GM19193 (cell line): ENCODE results near the gene POLD2.

Experiments
- POLR2A ChIP-seq: IDR thresholded peaks from 4 replicates; pipeline ENCODE4 v1.6.1; 2011; ENCODE audit not compliant: insufficient read depth, insufficient read length; ENCODE audit errors: extremely low read depth

Gene POLD2

DNA sequence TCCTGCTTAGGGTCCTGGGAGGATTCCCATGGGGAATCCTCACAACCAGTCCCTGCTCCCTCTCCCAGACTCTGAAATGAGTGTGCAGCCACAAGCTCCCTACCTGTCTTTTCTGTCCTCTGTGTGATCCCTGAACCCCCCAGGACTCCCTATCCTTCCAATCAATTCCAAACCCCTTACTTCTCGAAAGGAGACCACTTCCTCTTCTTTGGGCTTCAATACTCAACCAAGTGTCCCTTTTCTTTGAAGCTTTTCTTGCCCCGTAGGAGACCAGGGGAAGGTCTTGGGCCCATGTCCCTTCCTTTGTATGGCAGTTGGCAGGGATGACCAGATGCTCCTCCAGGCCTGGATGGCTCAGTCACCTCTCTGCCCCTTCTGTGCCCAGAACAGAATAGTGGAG is 17.5 kb downstream of the POLD2 start:
- no peak for TF ChIP-seq POLR2A

DNA sequence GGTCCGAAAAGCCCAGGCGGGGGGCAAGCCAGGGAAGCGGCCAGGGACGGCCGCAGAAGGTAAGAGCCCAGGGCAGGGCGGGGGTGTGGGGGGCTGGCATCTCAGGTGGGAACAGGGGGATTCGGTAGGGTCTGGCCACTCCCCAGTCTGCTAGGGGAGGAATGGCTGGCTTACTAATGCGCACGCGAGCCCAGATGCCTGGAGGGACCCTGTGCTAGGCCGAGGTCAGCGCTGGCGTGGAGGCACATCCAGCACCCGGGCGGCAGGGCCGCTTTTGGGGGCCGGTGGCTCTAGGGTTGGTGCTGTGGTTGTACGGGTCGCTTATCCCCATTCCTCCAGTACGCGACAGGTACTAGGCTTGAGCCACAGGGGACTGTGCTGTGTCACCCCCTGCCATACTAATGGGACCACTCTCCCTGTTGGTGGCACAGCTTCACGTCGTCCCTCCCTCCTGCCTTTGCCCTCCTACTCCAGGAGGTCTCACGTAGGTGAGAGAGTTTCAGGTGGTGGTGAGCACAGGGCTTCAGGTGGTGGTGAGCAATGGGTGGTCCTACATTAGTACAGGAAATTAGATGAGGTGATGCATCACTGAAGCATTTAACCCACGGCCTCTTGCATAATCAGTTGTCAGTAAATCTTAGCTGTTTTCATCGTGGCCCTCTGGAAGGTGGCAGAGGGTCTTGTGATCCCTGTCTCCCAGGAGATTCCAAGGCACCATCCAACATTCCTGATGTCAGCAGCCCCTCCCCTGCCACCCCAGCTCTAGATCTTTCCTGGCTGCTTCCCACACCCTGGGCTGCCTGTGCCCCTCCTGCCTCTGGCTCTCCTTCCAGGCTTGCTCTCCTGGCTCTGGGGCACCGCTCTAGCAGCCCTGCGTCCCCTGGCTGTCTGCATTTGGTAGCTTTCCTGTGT is 18.2 kb downstream of the POLD2 start:
- TF ChIP-seq POLR2A, result no peak

DNA sequence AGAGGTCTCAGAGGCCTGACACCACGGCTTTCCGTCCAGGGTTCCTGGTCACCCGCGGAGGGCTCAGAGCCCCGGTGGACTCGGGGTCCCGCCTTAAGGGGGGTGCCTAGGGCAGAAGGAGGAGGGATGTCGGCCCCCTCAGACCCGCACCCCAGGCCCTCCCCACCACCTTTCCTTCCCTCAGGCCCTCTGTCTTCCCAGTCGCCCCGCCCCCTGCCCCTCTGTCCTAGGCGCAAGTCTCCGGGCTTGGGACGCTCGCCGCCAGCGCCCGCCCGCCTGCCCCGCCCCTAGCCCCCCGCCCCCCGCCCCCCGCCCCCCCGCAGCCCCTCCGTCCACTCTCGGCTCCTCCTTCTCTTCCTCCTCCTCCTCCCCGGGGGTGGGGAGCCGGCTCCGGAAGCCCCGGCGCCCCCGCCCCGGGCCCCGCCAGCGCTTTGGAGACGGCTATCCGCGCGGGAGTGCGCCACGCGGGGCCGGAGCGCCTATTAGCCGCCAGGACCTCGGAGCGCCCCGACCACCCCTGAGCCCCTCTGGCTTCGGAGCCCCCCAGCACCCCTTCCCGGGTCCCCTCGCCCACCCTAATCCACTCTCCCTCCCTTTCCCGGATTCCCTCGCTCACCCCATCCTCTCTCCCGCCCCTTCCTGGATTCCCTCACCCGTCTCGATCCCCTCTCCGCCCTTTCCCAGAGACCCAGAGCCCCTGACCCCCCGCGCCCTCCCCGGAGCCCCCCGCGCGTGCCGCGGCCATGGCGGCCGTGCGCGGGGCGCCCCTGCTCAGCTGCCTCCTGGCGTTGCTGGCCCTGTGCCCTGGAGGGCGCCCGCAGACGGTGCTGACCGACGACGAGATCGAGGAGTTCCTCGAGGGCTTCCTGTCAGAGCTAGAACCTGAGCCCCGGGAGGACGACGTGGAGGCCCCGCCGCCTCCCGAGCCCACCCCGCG is 19.2 kb downstream of the POLD2 start, which contains the start of gene AEBP1:
Gene AEBP1 (plus strand): TSS at position 423 of the 937 bp plus-strand sequence. CDS start 321 bp downstream, at position 744.
- no peak for TF ChIP-seq POLR2A

DNA sequence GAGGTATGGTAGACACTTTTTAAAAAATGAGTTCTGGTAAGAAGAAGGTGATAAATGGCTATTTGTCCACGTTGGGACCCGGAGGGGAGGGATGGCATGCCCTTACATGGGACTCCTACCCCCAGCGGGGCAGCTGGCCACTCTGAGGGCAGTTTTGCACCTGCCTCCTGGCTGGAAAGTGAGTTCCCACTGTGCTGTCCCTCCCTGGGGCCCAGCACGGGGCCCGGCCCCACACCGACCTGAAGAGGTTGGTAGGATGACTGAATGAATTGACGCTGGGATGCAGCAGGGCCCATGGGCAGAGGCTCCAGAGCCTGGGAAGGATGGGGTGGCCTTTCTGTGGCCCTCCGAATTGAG is 19.8 kb downstream of the POLD2 start:
- TF ChIP-seq POLR2A, result no peak

DNA sequence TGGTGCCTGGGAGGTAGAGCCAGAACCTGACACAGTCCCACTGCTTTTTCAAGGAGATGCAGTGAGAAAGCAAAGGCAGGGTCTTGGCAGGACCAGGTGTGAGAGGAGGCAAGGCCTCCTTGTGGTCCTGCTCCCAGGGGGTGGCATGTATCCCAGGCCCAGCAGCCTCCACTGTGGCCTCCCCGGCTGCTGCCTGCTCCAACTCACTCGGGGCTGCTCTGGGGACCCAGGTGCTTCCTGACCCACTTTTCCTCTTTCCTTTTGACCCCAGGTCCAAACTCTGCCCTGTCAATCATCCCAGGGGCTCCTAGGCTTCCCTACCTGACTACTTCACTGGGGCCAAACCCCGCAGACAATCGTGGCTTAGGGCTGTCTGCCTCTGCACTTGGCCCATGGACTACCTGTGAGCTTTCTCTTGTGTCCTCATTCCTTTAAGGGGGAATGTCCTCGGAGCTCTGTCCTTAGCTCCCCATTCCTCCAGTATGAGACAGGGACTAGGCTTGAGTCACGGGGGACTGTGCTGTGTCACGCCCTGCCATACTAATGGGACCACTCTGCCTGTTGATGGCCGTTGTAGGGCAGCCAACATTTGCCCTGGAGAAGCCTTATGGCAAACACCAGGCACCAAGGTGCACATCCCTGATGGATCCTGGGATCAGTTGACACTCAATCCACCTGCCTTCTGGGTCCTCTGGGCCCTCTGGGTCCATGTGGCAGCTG is 20.3 kb downstream of the POLD2 start:
- no peak for TF ChIP-seq POLR2A

DNA sequence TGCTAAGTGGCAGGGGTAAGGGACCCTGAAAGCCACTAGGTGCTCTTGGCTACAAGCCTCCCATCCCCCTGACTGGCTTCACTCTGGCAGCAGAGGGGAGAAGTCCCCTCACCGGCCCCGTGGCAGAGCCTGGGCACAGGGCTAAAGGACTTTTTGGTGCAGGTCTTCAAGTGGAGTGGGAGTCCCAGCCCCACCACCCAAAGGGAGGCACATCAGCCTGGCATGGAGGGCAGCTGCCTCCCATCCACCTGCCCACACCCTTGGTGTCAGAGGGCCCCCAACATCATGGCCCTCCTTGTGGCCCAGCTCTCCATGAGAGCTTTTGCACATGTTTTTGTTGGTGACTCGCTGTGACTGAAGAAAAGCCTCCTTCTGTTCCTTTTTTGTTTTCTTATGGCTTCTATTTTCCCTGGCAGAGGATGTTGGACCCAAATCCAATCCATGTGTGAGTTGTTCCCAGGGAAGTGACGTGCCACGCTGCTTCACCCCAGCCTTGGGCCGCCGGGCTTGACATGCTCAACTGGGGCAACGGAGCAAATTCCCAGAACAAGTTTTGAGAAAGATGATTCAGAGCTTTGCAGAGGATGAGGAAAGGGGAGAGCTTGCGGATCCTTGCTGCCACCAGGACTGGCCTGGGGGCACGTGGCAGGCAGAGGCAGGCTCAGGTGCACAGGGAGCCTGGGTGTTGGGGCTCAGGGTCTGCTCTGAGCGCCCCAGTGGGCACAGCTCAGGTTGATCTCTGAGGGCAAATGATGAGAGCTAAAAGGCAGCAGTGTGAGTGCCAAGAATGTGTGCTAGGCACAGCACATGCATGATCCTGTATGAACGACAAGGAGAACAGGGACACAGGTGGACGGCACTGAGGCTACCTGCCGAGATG is 21.1 kb downstream of the POLD2 start:
- no peak for TF ChIP-seq POLR2A

DNA sequence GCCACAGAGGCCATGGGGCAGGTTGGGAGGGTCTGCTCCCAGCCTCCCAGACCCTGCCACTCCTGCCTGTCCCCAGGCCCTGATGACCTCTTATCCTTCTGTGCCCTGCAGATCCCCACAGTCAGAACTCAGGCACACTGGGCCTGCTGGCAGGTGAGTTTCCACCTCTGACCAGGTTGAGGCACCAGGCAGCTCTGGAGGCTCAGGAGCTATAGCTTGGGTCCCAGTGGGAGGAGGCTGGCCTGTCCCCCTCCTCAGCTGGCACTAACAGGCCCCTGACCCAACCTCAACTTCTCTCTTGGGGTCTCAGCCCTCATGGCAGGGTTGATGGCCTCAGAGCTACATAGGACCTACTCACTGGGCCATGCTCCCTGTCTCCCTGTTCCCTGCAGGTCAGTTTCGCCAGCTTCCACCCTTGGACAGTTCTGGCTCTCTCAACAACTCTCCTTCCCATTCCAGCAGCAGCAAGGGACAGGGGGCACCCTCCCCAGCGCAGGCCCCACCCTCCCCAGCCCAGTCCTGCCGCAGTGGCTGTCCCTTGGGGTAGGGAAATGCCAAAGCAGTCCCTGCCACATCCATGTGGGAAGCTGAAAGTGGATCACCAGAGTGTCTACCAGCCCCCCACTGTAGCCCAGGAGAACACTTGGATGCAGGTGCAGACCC is 21.9 kb downstream of the POLD2 start:
- TF ChIP-seq POLR2A, result no peak

DNA sequence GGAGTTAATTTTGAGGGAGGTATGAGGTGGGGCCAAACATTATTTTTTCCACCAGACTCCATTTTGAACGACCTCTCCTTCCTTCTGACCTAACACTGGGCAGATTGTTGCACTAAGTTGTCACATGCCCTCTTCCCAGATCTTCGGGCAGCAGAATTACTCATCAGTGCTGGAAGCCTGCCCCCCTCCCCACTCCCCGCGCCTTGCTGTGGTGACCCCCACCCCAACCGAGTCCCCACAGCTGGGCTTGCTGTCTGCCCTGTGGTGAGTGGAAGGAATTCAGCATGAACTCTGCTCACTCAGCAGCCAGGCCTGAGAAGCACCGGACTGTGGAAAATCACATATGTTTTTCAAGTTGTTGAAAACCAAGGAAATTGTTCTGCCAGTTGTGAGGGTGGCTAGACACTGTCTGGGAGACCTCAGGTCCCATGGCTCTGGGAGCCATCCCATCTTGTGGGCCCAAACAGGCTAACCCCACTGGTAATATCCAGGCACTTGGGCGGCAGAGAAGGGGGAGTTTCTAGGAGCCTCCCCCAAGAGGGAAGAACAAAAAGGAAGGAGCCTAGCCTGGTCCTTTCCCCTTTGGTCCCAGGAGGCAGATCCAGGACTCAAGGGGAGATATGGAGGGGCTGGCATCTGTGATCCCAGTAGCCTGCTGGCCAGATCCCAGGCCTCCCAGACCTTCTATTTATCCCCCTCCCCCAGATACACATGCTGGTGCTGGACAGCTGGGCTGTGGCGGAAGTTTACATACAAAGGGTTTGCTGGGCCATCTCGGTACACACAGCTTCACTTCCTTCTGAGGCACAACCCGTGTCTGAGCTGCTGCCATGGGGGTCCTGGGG is 22.7 kb downstream of the POLD2 start:
- TF ChIP-seq POLR2A, result no peak

DNA sequence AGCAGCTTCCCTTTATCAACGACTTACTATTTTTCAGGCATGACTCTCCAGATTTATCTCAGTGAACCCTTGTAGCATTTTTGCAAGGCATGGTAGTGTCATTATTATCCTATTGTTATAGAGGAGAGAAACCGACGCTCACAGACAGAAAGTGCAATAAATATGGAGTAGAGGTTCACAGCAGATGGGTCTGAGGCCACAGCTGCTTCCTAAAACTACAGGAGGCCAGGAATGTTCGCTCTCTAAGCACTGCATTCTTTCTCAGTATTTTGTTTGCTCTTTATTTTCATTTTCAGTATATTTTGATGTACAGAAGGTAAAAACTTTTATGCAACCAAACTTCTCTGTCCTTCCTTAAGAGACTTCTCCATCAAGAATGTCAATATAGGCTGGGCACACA is 23.7 kb downstream of the POLD2 start:
- TF ChIP-seq POLR2A, result no peak

DNA sequence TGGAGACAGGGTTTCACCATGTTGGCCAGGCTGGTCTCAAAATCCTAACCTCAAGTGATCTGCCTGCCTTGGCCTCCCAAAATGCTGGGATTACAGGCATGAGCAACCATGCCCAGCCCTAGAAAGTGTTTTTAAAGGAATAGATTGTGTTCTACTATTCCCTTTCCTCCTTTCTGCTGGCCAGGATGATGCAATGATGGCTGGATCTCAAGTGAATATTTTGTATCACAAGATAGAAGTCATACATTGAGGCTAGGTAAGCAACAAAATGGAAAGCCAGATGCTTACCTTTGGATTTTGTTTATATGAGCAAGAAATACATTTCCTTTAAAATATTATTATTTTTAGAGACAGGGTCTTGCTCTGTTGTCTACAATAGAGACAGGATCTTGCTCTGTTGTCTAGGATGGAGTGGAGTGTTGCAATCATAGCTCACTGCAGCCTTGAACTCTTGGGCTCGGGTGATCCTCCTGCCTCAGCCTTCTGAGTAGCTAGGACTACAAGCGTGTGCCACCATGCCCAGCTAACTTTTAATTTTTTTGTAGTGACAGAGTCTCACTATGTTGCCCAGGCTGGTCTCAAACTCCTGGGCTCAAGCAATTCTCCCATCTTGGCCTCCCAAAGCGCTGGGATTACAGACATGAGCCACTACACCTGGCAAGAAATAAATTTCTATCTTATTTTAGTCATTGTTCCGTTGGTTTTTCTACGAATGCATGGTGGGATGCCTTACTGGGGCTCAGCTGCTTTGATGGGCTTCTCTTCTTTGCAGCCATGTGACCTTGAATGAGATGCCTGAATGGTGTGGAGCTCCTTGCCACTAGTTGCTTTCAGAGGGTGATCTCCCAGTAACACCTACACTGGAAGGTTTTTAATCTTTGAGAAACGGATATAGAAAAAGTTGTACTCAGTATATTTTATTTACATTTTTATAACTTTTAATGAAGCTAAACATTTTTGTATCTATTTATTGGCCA is 25.0 kb downstream of the POLD2 start:
- no peak for TF ChIP-seq POLR2A
